OCI-LY1 (cell line): ENCODE measurements around the gene FAM131A.

Experiments used
- H2AFZ ChIP-seq: fragments of 200-600 bp; sonication (generic), shearing (Covaris generic); 2 replicates; pipeline ENCODE4 v1.6.0; 2014; ENCODE audit warnings: antibody characterized with exemption, mild to moderate bottlenecking, low read length
- H3F3A ChIP-seq: fragments of 200-600 bp; sonication (generic), shearing (Covaris generic); 2 replicates; pipeline ENCODE4 v1.6.0; 2014; ENCODE audit warnings: mild to moderate bottlenecking, antibody characterized with exemption, low read length, moderate library complexity; ENCODE audit not compliant: insufficient read depth
- H3K27ac ChIP-seq: fragments of 200-600 bp; sonication (generic); 2 replicates; pipeline ENCODE4 v1.5.1; 2014; ENCODE audit warnings: low read length, mixed run types, mild to moderate bottlenecking, low read depth; ENCODE audit not compliant: poor library complexity, severe bottlenecking
- H3K27me3 ChIP-seq: fragments of 200-600 bp; sonication (generic); 2 replicates; pipeline ENCODE4 v1.6.0; 2014; ENCODE audit warnings: antibody characterized with exemption, mild to moderate bottlenecking, low read length, moderate library complexity; ENCODE audit not compliant: insufficient read depth
- H3K36me3 ChIP-seq: fragments of 200-600 bp; sonication (generic); 2 replicates; pipeline ENCODE4 v1.6.1; 2014; ENCODE audit warnings: mild to moderate bottlenecking, antibody characterized with exemption, low read length, moderate library complexity, mixed read lengths; ENCODE audit not compliant: insufficient read depth
- H3K4me1 ChIP-seq: fragments of 200-600 bp; sonication (generic); 2 replicates; pipeline ENCODE4 v1.5.1; 2014; ENCODE audit warnings: mild to moderate bottlenecking, low read length, moderate library complexity; ENCODE audit not compliant: insufficient read depth, severe bottlenecking
- H3K4me2 ChIP-seq: fragments of 200-600 bp; sonication (generic), shearing (Covaris generic); 2 replicates; pipeline ENCODE4 v1.6.1; 2014; ENCODE audit warnings: low read length
- H3K4me3 ChIP-seq: fragments of 200-600 bp; sonication (generic); 2 replicates; pipeline ENCODE4 v1.5.1; 2014; ENCODE audit warnings: low read length, low read depth, mild to moderate bottlenecking, mixed read lengths; ENCODE audit not compliant: poor library complexity, severe bottlenecking
- H3K79me2 ChIP-seq: fragments of 200-600 bp; shearing (Covaris generic); 2 replicates; pipeline ENCODE4 v1.6.1; 2016; ENCODE audit warnings: mixed run types, low read length, mixed read lengths; ENCODE audit not compliant: insufficient read depth
- H3K9ac ChIP-seq: fragments of 200-600 bp; sonication (generic), shearing (Covaris generic); 2 replicates; pipeline ENCODE4 v1.6.1; 2014; ENCODE audit warnings: mild to moderate bottlenecking, low read length, mixed read lengths
- H3K9me2 ChIP-seq: fragments of 200-600 bp; sonication (generic), shearing (Covaris generic); 2 replicates; pipeline ENCODE4 v1.6.1; 2014; ENCODE audit warnings: low read depth, mild to moderate bottlenecking, low read length, mixed read lengths
- H3K9me3 ChIP-seq: fragments of 200-600 bp; shearing (Covaris generic); 2 replicates; pipeline ENCODE4 v1.6.1; 2014; ENCODE audit warnings: low read length, mixed read lengths
- H4K20me1 ChIP-seq: fragments of 200-600 bp; sonication (generic), shearing (Covaris generic); 2 replicates; pipeline ENCODE4 v1.6.0; 2016; ENCODE audit warnings: mild to moderate bottlenecking, low read length; ENCODE audit not compliant: insufficient read depth
- CTCF ChIP-seq: fragments of 200-600 bp; sonication (generic), shearing (Covaris generic); IDR thresholded peaks from 2 replicates; pipeline ENCODE4 v1.5.1; 2017; ENCODE audit warnings: mild to moderate bottlenecking, antibody characterized with exemption, low read length, moderate library complexity, mixed read lengths
- EZH2 ChIP-seq: fragments of 200-600 bp; sonication (generic), shearing (Covaris generic); IDR thresholded peaks from 2 replicates; pipeline ENCODE4 v1.8.0; 2017; ENCODE audit warnings: borderline replicate concordance, mixed run types, mild to moderate bottlenecking, antibody characterized with exemption, low read length, moderate library complexity, mixed read lengths

Gene FAM131A

GRCh38 chr3:184351511-184352148, 14.2 kb downstream of the FAM131A start:
- H3K36me3 ChIP-seq: no peaks in the 10 kb centered on the region
- H4K20me1 ChIP-seq: no peaks in the 10 kb centered on the region
- no peak overlapping the region for H3K4me3 ChIP-seq

GRCh38 chr3:184352149-184352785, 14.9 kb downstream of the FAM131A start:
- Histone ChIP-seq H2AFZ (no peak overlapping the region), H3K9me3 (no peaks in the 10 kb centered on the region), H3K4me1 (peaks cover 3% of the 10 kb centered on the region), H3K4me2 (no peak overlapping the region), H3K9ac (no peak overlapping the region), H3K27ac (no peak overlapping the region), H3K36me3 (no peaks in the 10 kb centered on the region), H3K4me3 (no peak overlapping the region), H3K9me2 (no peaks in the 10 kb centered on the region), H3K79me2 (no peaks in the 10 kb centered on the region), H4K20me1 (no peaks in the 10 kb centered on the region), H3K27me3 (no peaks in the 10 kb centered on the region), H3F3A (no peaks in the 10 kb centered on the region)
- TF ChIP-seq EZH2 (no peak), CTCF (no peak)

More at GRCh38 chr3:184351511-184352148, 14.2 kb downstream of the FAM131A start:
- no peak for TF ChIP-seq EZH2
- no peak for TF ChIP-seq CTCF
- Histone ChIP-seq H3K27me3 (no peaks in the 10 kb centered on the region), H3K27ac (no peak overlapping the region), H3K79me2 (no peaks in the 10 kb centered on the region), H3K9ac (no peak overlapping the region), H3F3A (no peaks in the 10 kb centered on the region), H3K4me2 (no peak overlapping the region), H3K4me1 (peaks cover 3% of the 10 kb centered on the region), H2AFZ (no peak overlapping the region), H3K9me3 (no peaks in the 10 kb centered on the region), H3K9me2 (no peaks in the 10 kb centered on the region)

- H3K27me3 ChIP-seq: 0 out of 2 replicates have a peak, but pooled peaks cover 3% of the 10 kb centered on the region
- H2AFZ ChIP-seq: no peak overlapping the region
- H3K4me1 ChIP-seq: peaks cover 3% of the 10 kb centered on the region
- H3K9me3 ChIP-seq: no peaks in the 10 kb centered on the region
- no peaks in the 10 kb centered on the region for H3K79me2 ChIP-seq
- TF ChIP-seq EZH2 (no peak), CTCF (no peak)
- H3K9ac ChIP-seq: no peak overlapping the region
- no peaks in the 10 kb centered on the region for H3K36me3 ChIP-seq
- H3K4me2 ChIP-seq: no peak overlapping the region
- H3K27ac ChIP-seq: no peak overlapping the region
- no peaks in the 10 kb centered on the region for H3F3A ChIP-seq
- H3K9me2 ChIP-seq: no peaks in the 10 kb centered on the region
- H3K4me3 ChIP-seq: no peak overlapping the region
- no peaks in the 10 kb centered on the region for H4K20me1 ChIP-seq
These were observed 15.6 kb downstream of the FAM131A start for GRCh38 chr3:184352897-184353545.
